Activated T-cell treated with anti-CD3 and anti-CD28 coated beads for 24 hours (primary cell): ENCODE results near the gene LFNG.

ENCODE experiments used
- DNase-seq: peaks from one replicate; pipeline ENCODE4 v3.0.0-alpha.2; 2020; ENCODE audit warnings: low read depth

LFNG gene

DNA sequence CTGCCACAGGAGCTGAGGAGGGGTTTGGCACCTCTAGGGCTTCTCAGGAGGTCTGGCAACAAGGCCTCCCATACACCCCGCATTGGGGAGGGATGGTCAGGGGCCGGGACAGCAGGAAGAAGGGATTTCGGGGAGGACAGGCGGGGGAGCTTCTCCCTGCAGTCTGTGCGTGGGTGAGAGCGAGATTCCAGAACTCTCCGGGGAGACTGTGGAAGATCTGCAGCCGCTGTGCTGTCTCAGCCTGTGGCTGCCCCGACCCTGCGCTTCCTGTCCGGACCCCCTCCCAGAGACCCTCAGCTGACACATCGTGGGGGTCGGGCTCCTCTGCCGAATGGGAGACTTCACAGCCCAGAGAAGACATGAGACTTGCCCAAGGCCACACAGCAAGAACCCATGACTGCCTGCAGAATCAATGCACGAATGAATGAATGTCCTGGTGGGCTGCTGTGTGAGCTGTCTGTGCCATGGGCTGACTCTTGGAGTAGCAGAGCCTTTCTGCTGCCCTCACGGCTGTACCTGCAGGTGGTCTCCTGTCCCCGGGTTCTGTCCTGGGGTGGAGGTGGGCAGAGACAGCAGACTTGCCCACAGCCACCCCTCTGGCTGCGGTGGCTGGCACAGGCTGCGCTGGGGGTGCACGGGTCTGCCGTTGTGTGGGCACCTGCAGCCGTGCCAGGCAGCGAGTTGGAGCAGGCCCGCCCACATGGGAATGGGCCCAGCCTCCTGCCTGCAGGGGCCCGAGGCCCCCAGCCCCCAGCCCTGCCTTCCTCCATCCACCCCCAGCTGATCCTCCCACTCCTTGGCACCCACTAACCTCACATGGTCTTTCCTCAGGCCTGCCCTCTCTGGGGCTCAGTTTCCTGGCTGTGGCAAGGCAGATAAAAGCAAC, 16.3 kb upstream of the LFNG start:
- DNase-seq: no peak

- no peak for DNase-seq
Measured at GRCh38 chr7:2504128-2504888, 15.3 kb upstream of the LFNG start.

GRCh38 chr7:2504889-2505375, 14.6 kb upstream of the LFNG start:
- no peak for DNase-seq

GRCh38 chr7:2505401-2505800, 14.2 kb upstream of the LFNG start:
- DNase-seq: no peak

DNA sequence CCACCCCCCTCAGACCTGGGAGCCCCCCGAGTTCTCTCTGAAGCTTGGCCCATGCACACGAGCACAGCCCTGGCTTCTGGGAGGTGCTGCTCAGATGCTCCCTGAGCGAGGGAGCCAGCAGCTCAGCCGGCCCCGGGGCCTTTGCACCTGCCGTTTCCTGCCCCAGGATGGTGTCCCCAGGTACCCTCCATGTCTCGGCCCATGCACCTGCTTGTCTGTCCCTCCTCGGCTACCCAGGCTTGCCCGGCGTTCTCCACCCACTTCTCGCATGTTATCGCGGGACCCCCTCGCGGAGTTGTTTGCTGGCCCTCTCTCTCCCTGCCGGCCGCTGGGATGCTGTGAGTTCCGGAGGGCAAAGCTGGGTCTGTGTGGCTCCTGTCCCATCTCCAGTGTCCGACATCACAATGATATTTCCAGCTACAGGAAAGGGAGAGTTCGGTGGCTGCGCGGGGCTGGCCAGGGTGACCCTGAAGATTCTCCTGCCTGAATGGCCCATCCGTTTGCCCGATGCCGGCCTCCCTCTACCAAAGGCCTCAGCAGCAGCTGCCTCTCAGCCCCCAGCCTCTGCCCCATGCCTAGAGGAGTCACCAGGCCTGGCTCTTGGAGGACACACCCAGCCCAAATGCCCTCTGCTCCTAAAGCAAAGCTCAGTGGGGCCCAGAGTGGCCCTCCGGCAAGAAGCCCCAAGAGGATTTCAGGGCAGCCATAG, 12.2 kb upstream of the LFNG start:
- DNase-seq: no peak

GRCh38 chr7:2507917-2508306, 11.7 kb upstream of the LFNG start:
- no peak for DNase-seq

- DNase-seq: peak; percentile 51
Measured at GRCh38 chr7:2508327-2509215, 11.0 kb upstream of the LFNG start.

- DNase-seq: no peak
Measured at GRCh38 chr7:2509298-2509906, 10.2 kb upstream of the LFNG start.

DNA sequence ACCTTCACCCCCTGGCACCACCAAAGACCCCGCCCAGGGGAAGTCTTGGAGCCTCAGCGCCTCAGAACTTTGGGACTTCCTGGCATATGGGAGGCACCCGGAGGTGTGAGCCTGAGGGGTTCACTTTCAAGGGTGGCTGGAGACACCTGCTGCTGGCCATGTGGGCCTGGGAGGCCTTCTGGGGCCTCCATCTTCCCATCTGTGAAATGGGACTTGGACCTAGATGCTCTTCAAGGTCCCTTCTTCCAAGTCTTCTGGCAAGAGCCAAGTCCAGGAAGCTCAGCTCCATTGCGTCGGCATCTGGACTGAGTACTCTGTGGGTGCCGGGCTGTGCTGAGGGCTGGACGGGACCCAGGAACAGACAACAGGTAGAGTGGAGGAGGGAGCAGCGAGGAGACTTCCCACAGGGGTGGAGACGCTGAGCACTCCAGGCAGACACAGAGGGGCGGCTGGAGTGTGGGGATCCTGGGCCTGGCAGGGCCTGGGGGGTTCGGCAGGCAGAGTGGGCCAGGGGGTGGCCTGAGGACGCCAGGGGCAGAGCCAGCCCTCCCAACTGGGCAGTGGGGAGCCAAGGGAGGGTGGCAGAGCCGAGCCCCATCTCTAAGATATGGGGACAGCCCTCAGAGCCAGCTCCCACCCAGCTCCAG, 9.3 kb upstream of the LFNG start:
- DNase-seq: no peak

DNA sequence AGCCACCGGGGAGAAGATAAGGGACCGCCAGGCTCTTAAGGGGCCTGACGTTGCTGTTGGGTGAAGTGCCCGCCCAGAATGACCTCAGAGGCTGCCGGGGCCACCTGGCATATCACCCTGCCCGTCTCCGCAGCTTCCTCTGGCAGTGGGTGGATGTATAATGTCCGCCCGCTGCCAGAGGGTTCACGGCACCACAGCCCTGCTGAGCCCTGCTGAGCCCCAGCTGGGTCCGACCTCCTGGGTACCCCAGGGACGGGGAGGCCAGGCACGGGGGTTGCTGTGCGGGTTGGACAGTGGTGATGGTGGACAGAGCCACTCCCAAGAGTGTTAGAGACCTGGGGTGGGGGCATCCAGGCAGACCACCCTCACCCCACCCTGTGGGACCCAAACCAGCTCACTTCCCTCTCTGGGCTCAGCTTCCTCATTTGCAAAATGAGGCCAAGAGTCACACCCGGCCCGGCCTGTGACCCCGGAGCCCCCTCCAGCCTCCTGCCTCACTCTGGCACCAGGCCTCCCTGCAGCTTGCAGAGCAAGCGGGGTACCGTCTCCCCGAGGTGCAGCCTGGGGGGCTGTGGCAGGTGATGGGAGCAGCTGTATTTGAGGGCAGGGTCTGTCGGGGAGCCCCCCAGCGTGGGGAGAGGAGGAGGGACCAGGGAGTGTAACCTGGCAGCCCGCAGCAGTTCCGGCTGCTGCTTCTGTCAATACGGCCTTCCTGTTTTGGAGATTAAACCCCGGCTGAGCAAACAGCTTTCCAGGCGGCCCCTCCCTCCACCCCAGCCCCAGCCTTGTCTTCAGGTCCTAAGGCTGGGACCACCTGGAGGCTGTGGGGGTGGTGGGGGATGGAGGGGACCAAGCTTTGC, 8.4 kb upstream of the LFNG start:
- peak; percentile 36 for DNase-seq

GRCh38 chr7:2511769-2512168, 7.8 kb upstream of the LFNG start:
- DNase-seq: no peak

DNA sequence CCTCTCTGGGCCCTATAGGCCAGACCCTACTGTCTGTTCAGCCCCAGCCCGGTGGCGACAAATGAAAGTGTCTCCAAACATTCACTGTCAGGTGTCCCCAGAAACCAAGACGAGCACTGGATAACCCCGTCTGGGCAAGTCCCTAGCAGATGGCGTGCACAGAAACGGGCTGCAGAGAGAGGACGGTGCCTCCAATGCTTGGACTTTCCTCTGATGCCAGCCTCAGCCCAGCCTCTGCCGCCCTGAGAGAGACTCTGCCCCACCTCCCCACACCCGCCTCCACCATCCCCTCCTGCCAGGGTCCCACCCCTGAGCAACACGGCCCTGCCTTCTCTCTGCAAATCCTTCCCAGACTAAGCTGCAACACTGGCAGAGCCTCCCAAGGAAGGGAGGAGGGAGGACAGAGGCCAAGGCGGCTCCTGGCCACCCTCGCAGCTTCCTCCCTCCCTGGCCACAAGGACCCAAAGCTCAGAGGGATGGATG, 7.4 kb upstream of the LFNG start:
- DNase-seq: no peak

- no peak for DNase-seq
Measured at GRCh38 chr7:2512713-2513112, 6.9 kb upstream of the LFNG start.

DNA sequence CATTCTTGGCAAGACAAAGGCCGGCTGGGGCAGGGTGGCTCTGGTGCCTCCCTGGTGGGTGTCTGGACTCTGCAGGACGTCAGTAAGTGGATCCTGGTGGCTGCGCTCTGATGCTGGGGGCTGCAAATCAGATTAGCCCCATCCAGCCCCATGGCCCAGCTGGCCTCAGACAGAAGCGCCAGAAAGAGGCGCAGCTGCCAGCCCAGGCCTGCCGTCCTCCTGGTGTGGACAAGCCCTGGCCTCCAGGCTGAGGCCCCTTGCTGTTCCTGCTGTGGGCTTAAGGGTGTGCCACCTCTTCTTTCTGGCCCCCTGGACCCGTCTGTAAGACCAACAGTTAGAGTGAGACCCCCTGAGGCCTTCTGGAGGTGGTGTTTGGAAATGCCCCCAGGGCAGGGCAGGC, 5.9 kb upstream of the LFNG start:
- no peak for DNase-seq

- no peak for DNase-seq
Measured at GRCh38 chr7:2514473-2515423, 4.8 kb upstream of the LFNG start.

- DNase-seq: no peak
Measured at GRCh38 chr7:2515424-2516193, 4.0 kb upstream of the LFNG start.

- no peak for DNase-seq
Measured at GRCh38 chr7:2516194-2516555, 3.4 kb upstream of the LFNG start.

DNA sequence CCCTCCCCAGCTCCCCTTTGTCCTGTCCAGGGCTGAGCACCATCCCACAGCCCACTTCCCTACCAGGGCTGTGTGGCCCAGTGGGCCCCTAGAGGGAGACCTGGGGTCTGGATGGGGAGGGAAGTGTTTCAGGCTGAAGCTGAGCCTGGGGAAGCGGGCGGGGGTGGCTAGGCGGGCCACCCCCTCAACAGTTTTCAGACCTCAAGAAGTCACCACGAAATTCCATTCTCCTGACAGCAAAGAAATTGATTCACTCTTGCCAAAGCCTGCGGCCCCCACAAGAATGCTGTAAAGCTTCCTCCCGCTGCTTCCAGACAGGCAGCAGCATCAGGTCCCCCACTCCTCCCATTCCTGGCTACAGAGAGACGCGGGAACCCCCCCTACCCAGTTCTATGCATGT, 2.5 kb upstream of the LFNG start:
- DNase-seq: no peak
